Measurements from ENCODE around the gene PDE4C. TPM values are rescaled to one million over a fixed set of nuclear protein-coding genes. Genes with fewer than 3 reads are reported as not detected.

Gene PDE4C
- total RNA-seq, 2 experiments from 2014 or later, result 1.4 TPM; not detected in 1

- Histone ChIP-seq H3K79me2 (ENCODE audit: insufficient read depth, low read depth, low read length) (peaks cover 32% of the 10 kb centered on the region), H3K27ac (ENCODE audit: low read depth, low read length, poor library complexity, severe bottlenecking) (peak overlapping the region; percentile 47), H3K9me2 (ENCODE audit: insufficient read depth, low read length) (no peaks in the 10 kb centered on the region), H3K9me3 (ENCODE audit: low read length) (no peaks in the 10 kb centered on the region), H4K20me1 (ENCODE audit: insufficient read depth, low read length) (no peaks in the 10 kb centered on the region; the same call in 1 of the 2 replicates), H2AFZ (ENCODE audit: low read length) (peak overlapping the region; percentile 30; the same call in 1 of the 2 replicates), H3K4me1 (ENCODE audit: insufficient read depth, low read length, poor library complexity, severe bottlenecking) (peaks cover 29% of the 10 kb centered on the region), H3K4me3 (ENCODE audit: low read depth, low read length, poor library complexity, severe bottlenecking) (peak overlapping the region; percentile 80), H3K4me2 (ENCODE audit: low read length) (peak overlapping the region; percentile 78), H3K36me3 (ENCODE audit: insufficient read depth, low read length) (peaks cover 40% of the 10 kb centered on the region)
- POLR2A ChIA-PET, result interaction anchor here (0.6 to 2.7 kb wide), 4 partner anchors 10 to 958 kb away, joined by 3 to 8 read pairs (median 4); partner anchors contain the start of gene MPV17L2
- DNase-seq (ENCODE audit: low spot score), result peak; percentile 60
- intact Hi-C loops (cut with micrococcal nuclease; ENCODE audit: unreplicated experiment), result no loop called here
- CTCF ChIA-PET (ENCODE audit: unreplicated experiment), result interaction anchor here (0.9 to 1.0 kb wide), 2 partner anchors 41 to 125 kb away, joined by 4 to 6 read pairs; no protein-coding TSS in a partner anchor
- no TSS peak for BruUV-seq (replicated peaks)
- TF ChIP-seq CTCF (conservative IDR thresholded peaks at IDR 0.05; ENCODE audit: low read length) (no peak), EZH2phosphoT487 (IDR thresholded peaks at IDR 0.05; ENCODE audit: borderline replicate concordance, low read depth, low read length) (no peak)
These were observed 22.8 kb downstream of the PDE4C start for GRCh38 chr19:18203408-18203862.

- intact Hi-C loops (cut with micrococcal nuclease; ENCODE audit: unreplicated experiment), result no loop called here
- BruUV-seq (replicated peaks), result no TSS peak
- Histone ChIP-seq H2AFZ (ENCODE audit: low read length) (peak overlapping the region; percentile 30; the same call in 1 of the 2 replicates), H3K36me3 (ENCODE audit: insufficient read depth, low read length) (peaks cover 45% of the 10 kb centered on the region), H3K27ac (ENCODE audit: low read depth, low read length, poor library complexity, severe bottlenecking) (peak overlapping the region; percentile 47), H3K4me1 (ENCODE audit: insufficient read depth, low read length, poor library complexity, severe bottlenecking) (peaks cover 26% of the 10 kb centered on the region), H3K4me2 (ENCODE audit: low read length) (peak overlapping the region; percentile 78), H3K9me3 (ENCODE audit: low read length) (no peaks in the 10 kb centered on the region), H3K9me2 (ENCODE audit: insufficient read depth, low read length) (no peaks in the 10 kb centered on the region), H3K4me3 (ENCODE audit: low read depth, low read length, poor library complexity, severe bottlenecking) (peak overlapping the region; percentile 80), H3K79me2 (ENCODE audit: insufficient read depth, low read depth, low read length) (peaks cover 32% of the 10 kb centered on the region), H4K20me1 (ENCODE audit: insufficient read depth, low read length) (no peaks in the 10 kb centered on the region; the same call in 1 of the 2 replicates)
- ChIA-PET CTCF (ENCODE audit: unreplicated experiment) (interaction anchor here (1.0 kb wide), 1 partner anchor 126 kb away, joined by 6 read pairs; no protein-coding TSS in a partner anchor), POLR2A (interaction anchor here (0.6 kb wide), 1 partner anchor 959 kb away, joined by 3 read pairs; no protein-coding TSS in a partner anchor)
- TF ChIP-seq CTCF (conservative IDR thresholded peaks at IDR 0.05; ENCODE audit: low read length) (peak; percentile 73), EZH2phosphoT487 (IDR thresholded peaks at IDR 0.05; ENCODE audit: borderline replicate concordance, low read depth, low read length) (no peak)
- DNase-seq (ENCODE audit: low spot score), result peak; percentile 70
These were observed 23.3 kb downstream of the PDE4C start for GRCh38 chr19:18202778-18203407.

DNA sequence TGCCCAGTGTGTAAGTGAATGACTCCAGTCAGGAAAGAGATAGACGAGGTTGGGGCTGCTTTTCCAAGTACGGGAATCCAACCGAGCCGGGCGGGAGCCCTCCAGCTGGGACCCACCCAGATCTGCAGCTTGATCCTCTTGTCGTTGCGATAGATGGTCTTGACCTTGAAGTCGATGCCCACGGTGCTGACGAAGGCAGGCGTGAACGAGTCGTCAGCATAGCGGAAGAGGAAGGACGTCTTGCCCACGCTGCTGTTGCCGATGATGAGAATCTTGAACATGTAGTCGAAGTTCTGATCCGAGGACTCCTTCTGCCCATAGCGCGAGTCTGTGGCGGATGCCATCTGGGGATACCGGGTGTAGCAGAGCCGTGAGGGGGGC lies 23.9 kb downstream of the PDE4C start:
- POLR2A ChIA-PET, result no interaction called here
- peak overlapping the region; percentile 80 for H3K4me3 ChIP-seq (ENCODE audit: low read depth, low read length, poor library complexity, severe bottlenecking)

More for the DNA sequence above, 23.9 kb downstream of the PDE4C start:
- CTCF ChIA-PET (ENCODE audit: unreplicated experiment), result no interaction called here
- Histone ChIP-seq H2AFZ (ENCODE audit: low read length) (no peak overlapping the region), H3K9me2 (ENCODE audit: insufficient read depth, low read length) (no peaks in the 10 kb centered on the region), H3K79me2 (ENCODE audit: insufficient read depth, low read depth, low read length) (peaks cover 32% of the 10 kb centered on the region), H3K36me3 (ENCODE audit: insufficient read depth, low read length) (peaks cover 50% of the 10 kb centered on the region), H3K27ac (ENCODE audit: low read depth, low read length, poor library complexity, severe bottlenecking) (no peak overlapping the region), H4K20me1 (ENCODE audit: insufficient read depth, low read length) (no peaks in the 10 kb centered on the region; the same call in 1 of the 2 replicates), H3K4me1 (ENCODE audit: insufficient read depth, low read length, poor library complexity, severe bottlenecking) (peaks cover 26% of the 10 kb centered on the region), H3K4me2 (ENCODE audit: low read length) (peak overlapping the region; percentile 78), H3K9me3 (ENCODE audit: low read length) (no peaks in the 10 kb centered on the region)
- no TSS peak for BruUV-seq (replicated peaks)
- DNase-seq (ENCODE audit: low spot score), result no peak
- intact Hi-C loops (cut with micrococcal nuclease; ENCODE audit: unreplicated experiment), result no loop called here
- TF ChIP-seq EZH2phosphoT487 (IDR thresholded peaks at IDR 0.05; ENCODE audit: borderline replicate concordance, low read depth, low read length) (no peak), CTCF (conservative IDR thresholded peaks at IDR 0.05; ENCODE audit: low read length) (no peak)
